ENCODE measurements around the gene AP2B1.
A peak's percentile ranks its signal among the peaks of the same experiment; 100 is the strongest.
"Not testable (repeated sequence)": the region's sequence is repeated elsewhere in the genome, so short reads cannot be mapped to it uniquely, and the experiment has no call there.

Gene AP2B1

DNA sequence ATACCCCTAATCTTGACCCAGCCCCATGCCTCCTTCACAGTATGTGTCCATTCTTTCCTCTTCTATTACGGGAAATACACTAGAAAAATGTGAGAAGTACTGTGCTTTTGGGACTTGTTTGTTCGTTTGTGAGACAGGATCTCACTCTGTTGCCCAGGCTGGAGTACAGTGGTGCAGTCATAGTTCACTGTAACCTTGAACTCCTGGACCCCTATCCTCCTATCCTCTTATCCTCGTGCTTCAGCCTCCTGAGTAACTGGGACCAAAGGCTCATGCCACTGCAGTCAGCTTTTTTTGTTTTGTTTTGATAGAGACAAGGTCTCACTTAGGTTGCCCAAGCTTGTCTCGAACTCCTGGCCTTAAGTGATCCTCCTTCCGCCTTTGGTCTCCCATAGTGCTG lies 114.4 kb downstream of the AP2B1 start:
- no peak overlapping the region for H3K27ac ChIP-seq (ENCODE audit: low read length)
- H3K4me3 ChIP-seq (ENCODE audit: low read depth in 1 of 2, low read length in 2 of 2): no peak overlapping the region
- H3K4me1 ChIP-seq (ENCODE audit: control insufficient read depth in 1 of 2, insufficient read depth in 2 of 2, low read length in 2 of 2): no peaks in the 10 kb centered on the region
- H3K36me3 ChIP-seq (ENCODE audit: control insufficient read depth in 1 of 2, insufficient read depth in 2 of 2, low read length in 2 of 2): peaks cover 0 to 6% of the 10 kb centered on the region in 2 donors
- no peaks in the 10 kb centered on the region for H3K27me3 ChIP-seq (ENCODE audit: low read depth, low read length)
- H3K9me3 ChIP-seq (ENCODE audit: control insufficient read depth in 1 of 2, low read length in 2 of 2): no peaks in the 10 kb centered on the region

DNA sequence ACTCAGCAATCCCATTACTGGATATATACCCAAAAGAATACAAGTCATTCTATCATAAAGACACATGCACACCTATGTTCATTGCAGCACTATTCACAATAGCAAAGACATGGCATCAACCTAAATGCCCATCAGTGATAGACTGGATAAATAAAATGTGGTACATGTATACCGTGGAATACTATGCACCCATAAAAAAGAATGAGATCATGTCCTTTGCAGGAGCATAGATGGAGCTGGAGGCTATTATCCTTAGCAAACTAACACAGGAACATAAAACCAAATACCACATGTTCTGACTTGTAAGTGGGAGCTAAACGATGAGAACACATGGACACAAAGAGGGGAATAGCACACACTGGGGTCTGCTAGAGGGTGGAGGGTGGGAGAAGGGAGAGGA lies 116.2 kb downstream of the AP2B1 start:
- H3K36me3 ChIP-seq (ENCODE audit: control insufficient read depth in 1 of 2, insufficient read depth in 2 of 2, low read length in 2 of 2); H3K27ac ChIP-seq (ENCODE audit: low read length); H3K4me3 ChIP-seq (ENCODE audit: low read depth in 1 of 2, low read length in 2 of 2); H3K27me3 ChIP-seq (ENCODE audit: low read depth, low read length); H3K9me3 ChIP-seq (ENCODE audit: control insufficient read depth in 1 of 2, low read length in 2 of 2); H3K4me1 ChIP-seq (ENCODE audit: control insufficient read depth in 1 of 2, insufficient read depth in 2 of 2, low read length in 2 of 2): not testable (repeated sequence)

DNA sequence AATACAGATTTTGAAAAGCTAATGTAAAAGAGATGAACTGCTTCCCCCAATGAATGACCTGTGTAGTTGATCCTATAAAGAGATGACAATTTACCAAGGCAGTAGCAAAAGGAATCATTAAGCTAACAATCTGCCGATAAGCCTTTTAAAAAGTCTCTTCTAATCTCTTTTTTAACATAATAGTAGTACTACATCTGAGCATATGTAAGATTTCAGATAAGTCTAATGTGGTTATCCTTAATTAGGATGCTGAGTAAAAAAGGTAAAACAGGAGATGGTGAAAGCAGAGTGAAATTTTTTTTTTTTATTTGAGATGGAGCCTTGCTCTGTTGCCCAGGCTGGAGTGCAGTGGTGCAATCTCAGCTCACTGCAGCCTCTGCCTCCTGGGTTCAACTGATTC lies 118.1 kb downstream of the AP2B1 start:
- Histone ChIP-seq H3K4me1 (ENCODE audit: control insufficient read depth in 1 of 2, insufficient read depth in 2 of 2, low read length in 2 of 2) (no peaks in the 10 kb centered on the region), H3K27ac (ENCODE audit: low read length) (no peak overlapping the region), H3K9me3 (ENCODE audit: control insufficient read depth in 1 of 2, low read length in 2 of 2) (no peaks in the 10 kb centered on the region), H3K36me3 (ENCODE audit: control insufficient read depth in 1 of 2, insufficient read depth in 2 of 2, low read length in 2 of 2) (peaks cover 7 to 13% of the 10 kb centered on the region in 2 donors), H3K4me3 (ENCODE audit: low read depth in 1 of 2, low read length in 2 of 2) (no peak overlapping the region), H3K27me3 (ENCODE audit: low read depth, low read length) (no peaks in the 10 kb centered on the region)

DNA sequence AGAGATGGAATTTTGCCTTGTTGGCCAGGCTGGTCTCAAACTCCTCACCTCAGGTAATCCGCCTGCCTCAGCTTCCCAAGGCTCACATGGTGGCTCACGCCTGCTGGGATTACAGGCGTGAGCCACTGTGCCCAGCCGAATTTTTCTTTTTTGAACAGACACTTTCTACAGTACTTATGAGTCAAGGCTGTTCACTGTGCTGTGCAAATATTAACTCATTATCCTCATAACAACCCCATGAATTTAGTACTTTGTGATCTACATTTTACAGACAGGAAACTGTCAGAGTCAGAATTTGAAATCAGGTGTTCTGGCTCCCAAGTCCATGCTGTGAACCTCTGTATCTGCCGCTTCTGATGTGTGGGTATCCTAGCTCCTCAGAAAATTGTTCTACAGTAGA lies 118.6 kb downstream of the AP2B1 start:
- peaks cover 12 to 18% of the 10 kb centered on the region in 2 donors for H3K36me3 ChIP-seq (ENCODE audit: control insufficient read depth in 1 of 2, insufficient read depth in 2 of 2, low read length in 2 of 2)
- H3K4me1 ChIP-seq (ENCODE audit: control insufficient read depth in 1 of 2, insufficient read depth in 2 of 2, low read length in 2 of 2): no peaks in the 10 kb centered on the region
- H3K27me3 ChIP-seq (ENCODE audit: low read depth, low read length): no peaks in the 10 kb centered on the region
- no peak overlapping the region for H3K27ac ChIP-seq (ENCODE audit: low read length)
- no peak overlapping the region for H3K4me3 ChIP-seq (ENCODE audit: low read depth in 1 of 2, low read length in 2 of 2)
- H3K9me3 ChIP-seq (ENCODE audit: control insufficient read depth in 1 of 2, low read length in 2 of 2): no peaks in the 10 kb centered on the region

DNA sequence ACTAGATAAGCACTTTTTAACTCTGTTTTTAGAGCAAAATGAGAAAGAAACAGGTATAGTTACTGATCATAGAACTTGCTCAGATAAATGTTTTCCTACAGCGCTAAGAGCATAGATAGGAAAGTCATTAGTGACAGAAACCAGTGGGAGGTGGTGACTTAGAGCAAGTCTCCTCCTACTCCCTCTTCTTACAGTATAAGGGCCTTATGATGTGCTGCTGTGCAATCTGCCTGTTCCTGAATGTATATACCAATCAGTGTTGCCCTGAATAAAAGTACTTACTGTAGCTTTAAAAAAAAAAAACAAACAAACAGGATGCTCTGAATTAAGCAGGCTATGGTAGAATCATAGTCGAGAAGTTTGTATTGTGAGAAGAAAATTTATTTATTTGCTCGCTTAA lies 121.0 kb downstream of the AP2B1 start:
- H3K27ac ChIP-seq (ENCODE audit: low read length): no peak overlapping the region

DNA sequence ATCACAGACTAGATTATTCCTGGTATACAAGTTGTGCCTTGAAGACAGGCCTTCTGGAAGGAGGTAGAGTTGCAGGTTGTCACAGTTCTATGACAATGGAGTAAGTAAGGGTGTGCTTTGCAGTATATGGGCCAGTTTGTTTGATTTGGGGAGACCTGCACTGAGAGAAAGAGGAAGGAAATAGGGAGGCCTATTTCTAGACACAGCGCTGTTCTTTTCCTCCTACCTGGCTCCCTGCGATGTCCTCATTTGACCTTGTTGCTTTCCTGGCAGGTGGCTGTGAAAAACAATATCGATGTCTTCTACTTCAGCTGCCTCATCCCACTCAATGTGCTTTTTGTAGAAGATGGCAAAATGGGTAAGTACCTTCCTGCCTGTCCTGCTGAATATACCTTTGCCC lies 121.8 kb downstream of the AP2B1 start:
- Histone ChIP-seq H3K4me1 (ENCODE audit: control insufficient read depth in 1 of 2, insufficient read depth in 2 of 2, low read length in 2 of 2) (peaks cover 0 to 10% of the 10 kb centered on the region in 2 donors), H3K4me3 (ENCODE audit: low read depth in 1 of 2, low read length in 2 of 2) (no peak overlapping the region), H3K36me3 (ENCODE audit: control insufficient read depth in 1 of 2, insufficient read depth in 2 of 2, low read length in 2 of 2) (peaks cover 22 to 32% of the 10 kb centered on the region in 2 donors), H3K9me3 (ENCODE audit: control insufficient read depth in 1 of 2, low read length in 2 of 2) (no peaks in the 10 kb centered on the region), H3K27ac (ENCODE audit: low read length) (no peak overlapping the region), H3K27me3 (ENCODE audit: low read depth, low read length) (no peaks in the 10 kb centered on the region)

More for the DNA sequence above, 121.0 kb downstream of the AP2B1 start:
- H3K9me3 ChIP-seq (ENCODE audit: control insufficient read depth in 1 of 2, low read length in 2 of 2): no peaks in the 10 kb centered on the region
- peaks cover 22 to 32% of the 10 kb centered on the region in 2 donors for H3K36me3 ChIP-seq (ENCODE audit: control insufficient read depth in 1 of 2, insufficient read depth in 2 of 2, low read length in 2 of 2)
- peaks cover 0 to 8% of the 10 kb centered on the region in 2 donors for H3K4me1 ChIP-seq (ENCODE audit: control insufficient read depth in 1 of 2, insufficient read depth in 2 of 2, low read length in 2 of 2)
- H3K27me3 ChIP-seq (ENCODE audit: low read depth, low read length): no peaks in the 10 kb centered on the region
- no peak overlapping the region for H3K4me3 ChIP-seq (ENCODE audit: low read depth in 1 of 2, low read length in 2 of 2)

GRCh38 chr17:35709874-35710273 lies 122.8 kb downstream of the AP2B1 start:
- peaks cover 0 to 10% of the 10 kb centered on the region in 2 donors for H3K4me1 ChIP-seq (ENCODE audit: control insufficient read depth in 1 of 2, insufficient read depth in 2 of 2, low read length in 2 of 2)
- no peaks in the 10 kb centered on the region for H3K9me3 ChIP-seq (ENCODE audit: control insufficient read depth in 1 of 2, low read length in 2 of 2)
- no peaks in the 10 kb centered on the region for H3K27me3 ChIP-seq (ENCODE audit: low read depth, low read length)
- no peak overlapping the region for H3K4me3 ChIP-seq (ENCODE audit: low read depth in 1 of 2, low read length in 2 of 2)
- peaks cover 22 to 37% of the 10 kb centered on the region in 2 donors for H3K36me3 ChIP-seq (ENCODE audit: control insufficient read depth in 1 of 2, insufficient read depth in 2 of 2, low read length in 2 of 2)
- no peak overlapping the region for H3K27ac ChIP-seq (ENCODE audit: low read length)

DNA sequence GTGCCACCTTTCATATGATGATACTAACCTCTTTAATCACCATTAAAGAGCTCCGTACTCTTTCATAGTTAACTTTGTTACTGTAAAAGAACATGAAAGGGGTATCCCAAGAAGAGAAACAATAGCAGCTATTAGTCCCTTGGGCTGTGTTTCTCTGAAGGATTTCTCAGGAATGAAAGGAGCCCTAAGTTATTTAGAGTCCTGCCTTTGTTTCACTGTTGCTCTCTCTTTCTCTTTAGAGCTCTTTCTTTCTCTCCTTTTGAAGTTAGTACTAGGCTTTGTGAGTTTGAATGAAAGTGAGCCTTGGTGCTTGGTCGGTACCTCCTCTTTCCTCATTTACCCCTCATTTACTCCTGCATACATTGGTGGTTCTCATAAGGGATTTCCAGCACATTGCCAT lies 123.8 kb downstream of the AP2B1 start:
- no peaks in the 10 kb centered on the region for H3K27me3 ChIP-seq (ENCODE audit: low read depth, low read length)
- peaks cover 0 to 10% of the 10 kb centered on the region in 2 donors for H3K4me1 ChIP-seq (ENCODE audit: control insufficient read depth in 1 of 2, insufficient read depth in 2 of 2, low read length in 2 of 2)
- no peak overlapping the region for H3K27ac ChIP-seq (ENCODE audit: low read length)
- H3K9me3 ChIP-seq (ENCODE audit: control insufficient read depth in 1 of 2, low read length in 2 of 2): no peaks in the 10 kb centered on the region
- peaks cover 22 to 43% of the 10 kb centered on the region in 2 donors for H3K36me3 ChIP-seq (ENCODE audit: control insufficient read depth in 1 of 2, insufficient read depth in 2 of 2, low read length in 2 of 2)
- H3K4me3 ChIP-seq (ENCODE audit: low read depth in 1 of 2, low read length in 2 of 2): no peak overlapping the region

GRCh38 chr17:35713069-35713728 lies 126.1 kb downstream of the AP2B1 start:
- H3K27ac ChIP-seq (ENCODE audit: low read length): peak overlapping the region; percentile 10
- peaks cover 0 to 10% of the 10 kb centered on the region in 2 donors for H3K4me1 ChIP-seq (ENCODE audit: control insufficient read depth in 1 of 2, insufficient read depth in 2 of 2, low read length in 2 of 2)
- no peaks in the 10 kb centered on the region for H3K9me3 ChIP-seq (ENCODE audit: control insufficient read depth in 1 of 2, low read length in 2 of 2)
- H3K27me3 ChIP-seq (ENCODE audit: low read depth, low read length): no peaks in the 10 kb centered on the region
- no peak overlapping the region for H3K4me3 ChIP-seq (ENCODE audit: low read depth in 1 of 2, low read length in 2 of 2)
- peaks cover 37 to 51% of the 10 kb centered on the region in 2 donors for H3K36me3 ChIP-seq (ENCODE audit: control insufficient read depth in 1 of 2, insufficient read depth in 2 of 2, low read length in 2 of 2)

- Histone ChIP-seq H3K27ac (ENCODE audit: low read length) (no peak overlapping the region), H3K9me3 (ENCODE audit: control insufficient read depth in 1 of 2, low read length in 2 of 2) (no peaks in the 10 kb centered on the region), H3K4me3 (ENCODE audit: low read depth in 1 of 2, low read length in 2 of 2) (no peak overlapping the region), H3K27me3 (ENCODE audit: low read depth, low read length) (no peaks in the 10 kb centered on the region), H3K4me1 (ENCODE audit: control insufficient read depth in 1 of 2, insufficient read depth in 2 of 2, low read length in 2 of 2) (peaks cover 0 to 10% of the 10 kb centered on the region in 2 donors), H3K36me3 (ENCODE audit: control insufficient read depth in 1 of 2, insufficient read depth in 2 of 2, low read length in 2 of 2) (peaks cover 32 to 49% of the 10 kb centered on the region in 2 donors)
These were observed 127.9 kb downstream of the AP2B1 start for GRCh38 chr17:35714988-35715387.

- H3K36me3 ChIP-seq (ENCODE audit: control insufficient read depth in 1 of 2, insufficient read depth in 2 of 2, low read length in 2 of 2): peaks cover 27 to 46% of the 10 kb centered on the region in 2 donors
- H3K27me3 ChIP-seq (ENCODE audit: low read depth, low read length): no peaks in the 10 kb centered on the region
- no peaks in the 10 kb centered on the region for H3K9me3 ChIP-seq (ENCODE audit: control insufficient read depth in 1 of 2, low read length in 2 of 2)
- H3K27ac ChIP-seq (ENCODE audit: low read length): no peak overlapping the region
- H3K4me1 ChIP-seq (ENCODE audit: control insufficient read depth in 1 of 2, insufficient read depth in 2 of 2, low read length in 2 of 2): peaks cover 0 to 10% of the 10 kb centered on the region in 2 donors
- no peak overlapping the region for H3K4me3 ChIP-seq (ENCODE audit: low read depth in 1 of 2, low read length in 2 of 2)
These were observed 128.3 kb downstream of the AP2B1 start for GRCh38 chr17:35715416-35715815.

GRCh38 chr17:35716173-35716572 lies 129.1 kb downstream of the AP2B1 start:
- Histone ChIP-seq H3K27me3 (ENCODE audit: low read depth, low read length) (no peaks in the 10 kb centered on the region), H3K4me3 (ENCODE audit: low read depth in 1 of 2, low read length in 2 of 2) (no peak overlapping the region), H3K9me3 (ENCODE audit: control insufficient read depth in 1 of 2, low read length in 2 of 2) (no peaks in the 10 kb centered on the region), H3K27ac (ENCODE audit: low read length) (peak overlapping the region; percentile 51), H3K36me3 (ENCODE audit: control insufficient read depth in 1 of 2, insufficient read depth in 2 of 2, low read length in 2 of 2) (peaks cover 20 to 39% of the 10 kb centered on the region in 2 donors), H3K4me1 (ENCODE audit: control insufficient read depth in 1 of 2, insufficient read depth in 2 of 2, low read length in 2 of 2) (peaks cover 0 to 10% of the 10 kb centered on the region in 2 donors)

All from muscle layer of duodenum (tissue), 2 donors.